SK-N-SH (cell line): ENCODE measurements around the gene IQSEC1. TPM values are rescaled to one million over a fixed set of nuclear protein-coding genes. Genes with fewer than 3 reads are reported as not detected.

Experiments
- CTCF ChIA-PET: fragments of 300-600, 350-600 bp; formaldehyde crosslinking; extraction: SDS; loops from one replicate; lab custom pipeline; 2021; lab: Yijun Ruan, JAX
- POLR2A ChIA-PET: fragments of 350-600 bp; sonication (Branson Sonifier 250); formaldehyde crosslinking; extraction: SDS; loops from one replicate; lab custom pipeline; 2020; ENCODE audit warnings: antibody characterized with exemption, inconsistent platforms; lab: Yijun Ruan, JAX
- DNase-seq: peaks from one replicate; pipeline ENCODE4 v3.0.0; 2012
- H2AFZ ChIP-seq: fragments of 200-600 bp; sonication (generic); 2 replicates; pipeline ENCODE4 v1.8.1; 2016; ENCODE audit warnings: antibody characterized with exemption, mild to moderate bottlenecking, low read depth
- H3F3A ChIP-seq: fragments of 200-600 bp; sonication (generic); replicated peaks from 2 replicates; pipeline ENCODE3; 2016; ENCODE audit warnings: antibody characterized with exemption, mild to moderate bottlenecking; ENCODE audit not compliant: insufficient read depth
- H3K27ac ChIP-seq, 2 experiments: fragments of 200-500 bp in 1 of 2; fragments of 200-600 bp in 1 of 2; sonication (Bioruptor generic) in 1 of 2; sonication (generic), shearing (Covaris generic) in 1 of 2; 2 replicates each; pipeline versions ENCODE4 v1.5.1 to v1.6.1; 2014 to 2016; ENCODE audit warnings: low read depth in 2 of 2, inconsistent platforms in 1 of 2, low read length in 1 of 2, mild to moderate bottlenecking in 1 of 2, mixed read lengths in 1 of 2
- H3K27me3 ChIP-seq: fragments of 200-600 bp; sonication (generic), shearing (Covaris generic); 2 replicates; pipeline ENCODE4 v1.6.1; 2016; ENCODE audit warnings: mixed run types; ENCODE audit not compliant: insufficient read depth
- H3K36me3 ChIP-seq, 2 experiments: fragments of 200-500 bp in 1 of 2; fragments of 200-600 bp in 1 of 2; sonication (Bioruptor generic) in 1 of 2; sonication (generic) in 1 of 2; replicated peaks in 1 of 2; 2 replicates each; pipeline versions ENCODE3 to v1.5.1; 2014 to 2016; ENCODE audit warnings: low read length in 1 of 2, mild to moderate bottlenecking in 1 of 2; ENCODE audit not compliant: insufficient read depth in 2 of 2, control insufficient read depth in 1 of 2
- H3K4me1 ChIP-seq, 2 experiments: fragments of 200-500 bp in 1 of 2; fragments of 200-600 bp in 1 of 2; sonication (Bioruptor generic) in 1 of 2; sonication (generic), shearing (Covaris generic) in 1 of 2; 2 replicates each; pipeline versions ENCODE4 v1.5.1 to v1.6.1; 2014 to 2016; ENCODE audit warnings: low read depth in 1 of 2, low read length in 1 of 2, mixed run types in 1 of 2; ENCODE audit not compliant: insufficient read depth in 2 of 2, control insufficient read depth in 1 of 2
- H3K4me2 ChIP-seq: fragments of 200-600 bp; sonication (generic), shearing (Covaris generic); 2 replicates; pipeline ENCODE4 v1.6.1; 2017; ENCODE audit warnings: mixed run types
- H3K4me3 ChIP-seq, 2 experiments: fragments of 200-500 bp in 1 of 2; fragments of 200-600 bp in 1 of 2; sonication (Bioruptor generic) in 1 of 2; sonication (generic), shearing (Covaris generic) in 1 of 2; 2 replicates each; pipeline versions ENCODE4 v1.5.1 to v1.8.1; 2014 to 2016; ENCODE audit warnings: low read depth in 2 of 2, inconsistent platforms in 1 of 2, low read length in 1 of 2, mild to moderate bottlenecking in 1 of 2, mixed read lengths in 1 of 2, moderate library complexity in 1 of 2
- H3K79me2 ChIP-seq: fragments of 200-600 bp; sonication (generic); 2 replicates; pipeline ENCODE4 v1.8.1; 2017; ENCODE audit warnings: mild to moderate bottlenecking; ENCODE audit not compliant: insufficient read depth
- H3K9ac ChIP-seq: fragments of 200-600 bp; sonication (generic); 2 replicates; pipeline ENCODE4 v1.6.1; 2017; ENCODE audit warnings: mixed run types
- H3K9me2 ChIP-seq: fragments of 200-600 bp; sonication (generic); 2 replicates; pipeline ENCODE4 v1.6.1; 2017; ENCODE audit warnings: mixed run types
- H3K9me3 ChIP-seq: fragments of 200-600 bp; sonication (generic); 2 replicates; pipeline ENCODE4 v1.6.1; 2017; ENCODE audit warnings: mixed run types, mild to moderate bottlenecking, moderate library complexity
- H4K20me1 ChIP-seq: fragments of 200-600 bp; sonication (generic); 2 replicates; pipeline ENCODE4 v1.6.1; 2017; ENCODE audit warnings: mild to moderate bottlenecking, mixed run types; ENCODE audit not compliant: insufficient read depth
- CTCF ChIP-seq: fragments of 200-600 bp; sonication (generic); IDR thresholded peaks from 2 replicates; pipeline ENCODE4 v1.6.1; 2017; ENCODE audit warnings: antibody characterized with exemption, mild to moderate bottlenecking, moderate library complexity
- ELF1 ChIP-seq: IDR thresholded peaks from 2 replicates; pipeline ENCODE4 v1.4.0; 2012
- EZH2phosphoT487 ChIP-seq: fragments of 200-600 bp; sonication (generic); IDR thresholded peaks from 2 replicates; pipeline ENCODE4 v1.6.1; 2017; ENCODE audit warnings: low read depth, mixed run types, mild to moderate bottlenecking, antibody characterized with exemption, moderate library complexity, borderline replicate concordance
- FOSL2 ChIP-seq: IDR thresholded peaks from 2 replicates; pipeline ENCODE4 v1.4.0; 2012; ENCODE audit warnings: low read depth, mild to moderate bottlenecking, moderate library complexity, borderline replicate concordance
- FOXJ3 ChIP-seq: sonication (generic); formaldehyde crosslinking; IDR thresholded peaks from 2 replicates; pipeline ENCODE4 v1.5.1; 2020; ENCODE audit warnings: mild to moderate bottlenecking, missing genetic modification reagents
- GATA2 ChIP-seq: sonication (generic); formaldehyde crosslinking; IDR thresholded peaks from 2 replicates; pipeline ENCODE4 v1.5.0; 2020; ENCODE audit warnings: mild to moderate bottlenecking, missing genetic modification reagents
- MAX ChIP-seq: IDR thresholded peaks from 2 replicates; pipeline ENCODE4 v1.4.0; 2012; ENCODE audit warnings: low read depth
- MEF2A ChIP-seq: IDR thresholded peaks from 2 replicates; pipeline ENCODE4 v1.4.0; 2012; ENCODE audit warnings: low read depth, borderline replicate concordance
- PBX3 ChIP-seq: IDR thresholded peaks from 2 replicates; pipeline ENCODE4; 2012
- REST ChIP-seq: IDR thresholded peaks from 2 replicates; pipeline ENCODE4 v1.6.1; 2012; ENCODE audit warnings: mild to moderate bottlenecking, low read depth, low read length, moderate library complexity
- RFX5 ChIP-seq: IDR thresholded peaks from 2 replicates; pipeline ENCODE4 v1.6.1; 2012; ENCODE audit warnings: mild to moderate bottlenecking, improper control_type of control experiment, low read length
- SIN3A ChIP-seq: IDR thresholded peaks from 2 replicates; pipeline ENCODE4 v1.6.1; 2012; ENCODE audit warnings: low read depth, mild to moderate bottlenecking, low read length, moderate library complexity, borderline replicate concordance
- SMC3 ChIP-seq: IDR thresholded peaks from 2 replicates; pipeline ENCODE4 v1.6.1; 2012; ENCODE audit warnings: low read depth, low read length, improper control_type of control experiment
- TEAD4 ChIP-seq: IDR thresholded peaks from 2 replicates; pipeline ENCODE4 v1.4.0; 2012; ENCODE audit warnings: mild to moderate bottlenecking, borderline replicate concordance; ENCODE audit not compliant: insufficient read depth
- USF1 ChIP-seq: IDR thresholded peaks from 2 replicates; pipeline ENCODE4 v1.4.0; 2012; ENCODE audit warnings: low read depth, borderline replicate concordance
- USF2 ChIP-seq: fragments of 150-350 bp; IDR thresholded peaks from 2 replicates; pipeline ENCODE4 v1.6.1; 2017; ENCODE audit warnings: antibody characterized with exemption, low read length, low read depth, borderline replicate concordance
- ZBTB33 ChIP-seq: IDR thresholded peaks from 2 replicates; pipeline ENCODE4 v1.4.0; 2012; ENCODE audit warnings: low read depth, borderline replicate concordance
- WGBS: methylation state at CpG from one replicate; pipeline ENCODE4 v1.1.6; 2017; ENCODE audit warnings: low lambda C conversion rate; 5-methylcytosine and 5-hydroxymethylcytosine counted together
- polyA plus RNA-seq, 3 experiments: library from polyadenylated mRNA; depleted of rRNA; stranded (reverse); fragments of >200 nt; gene quantifications; 2 replicates each; pipeline ENCODE4 v1.2.3, GENCODE V29; 2012

IQSEC1 gene
- polyA plus RNA-seq, 1 of the 3 experiments (the other 2 are of a cell fraction), result 6.2 TPM

GRCh38 chr3:12904951-12905315 is 168.3 kb downstream of the IQSEC1 start:
- no peak overlapping the region for H3K4me3 ChIP-seq
- DNase-seq, result no peak
- H3K4me2 ChIP-seq, result no peak overlapping the region
- H3K9me3 ChIP-seq, result no peaks in the 10 kb centered on the region
- H3K4me1 ChIP-seq, result no peaks in the 10 kb centered on the region
- no peak overlapping the region for H3K9ac ChIP-seq
- no peaks in the 10 kb centered on the region for H3K9me2 ChIP-seq
- no peaks in the 10 kb centered on the region for H3K79me2 ChIP-seq
- POLR2A ChIA-PET, result no interaction called here
- H3K27ac ChIP-seq, result no peak overlapping the region
- H4K20me1 ChIP-seq, result no peaks in the 10 kb centered on the region
- H3K36me3 ChIP-seq, result peaks cover 0 to 59% of the 10 kb centered on the region in 2 experiments
- no peak for TF ChIP-seq EZH2phosphoT487
- no peak for TF ChIP-seq REST
- TF ChIP-seq FOSL2, result no peak
- TF ChIP-seq CTCF, result no peak
- no peak for TF ChIP-seq MEF2A
- no peak for TF ChIP-seq MAX
- no peak for TF ChIP-seq ELF1
- TF ChIP-seq FOXJ3 (CRISPR knock-in tag), result no peak
- no peak overlapping the region for H2AFZ ChIP-seq
- 84% methylated on average over 7 of the region's 7 CpGs for WGBS
- CTCF ChIA-PET, result interaction anchor here (0.8 to 8.6 kb wide), 3 partner anchors 11 to 80 kb away, joined by 3 to 43 read pairs (median 3); no protein-coding TSS in a partner anchor
- H3K27me3 ChIP-seq, result no peaks in the 10 kb centered on the region
- H3F3A ChIP-seq, result no peaks in the 10 kb centered on the region

GRCh38 chr3:12903881-12904280 is 169.3 kb downstream of the IQSEC1 start:
- Histone ChIP-seq H3K27me3 (no peaks in the 10 kb centered on the region), H3F3A (no peaks in the 10 kb centered on the region), H3K4me3 (no peak overlapping the region), H4K20me1 (no peaks in the 10 kb centered on the region), H3K9me2 (no peaks in the 10 kb centered on the region), H3K36me3 (peaks cover 0 to 52% of the 10 kb centered on the region in 2 experiments), H3K9ac (no peak overlapping the region), H2AFZ (no peak overlapping the region), H3K4me1 (no peaks in the 10 kb centered on the region), H3K27ac (no peak overlapping the region), H3K79me2 (no peaks in the 10 kb centered on the region), H3K4me2 (no peak overlapping the region), H3K9me3 (no peaks in the 10 kb centered on the region)
- 100% methylated on average over 2 of the region's 7 CpGs for WGBS
- no peak for DNase-seq
- CTCF ChIA-PET, result interaction anchor here (1.0 to 8.6 kb wide), 2 partner anchors 12 to 81 kb away, joined by 3 to 43 read pairs; no protein-coding TSS in a partner anchor
- POLR2A ChIA-PET, result no interaction called here
- no peak for TF ChIP-seq USF2
- TF ChIP-seq TEAD4, result no peak
- no peak for TF ChIP-seq USF1
- no peak for TF ChIP-seq SMC3
- no peak for TF ChIP-seq RFX5
- no peak for TF ChIP-seq GATA2 (CRISPR knock-in tag)
- no peak for TF ChIP-seq PBX3
- TF ChIP-seq SIN3A, result no peak
- TF ChIP-seq ZBTB33, result no peak
